ENCODE results near the gene CPNE2. TPM values are rescaled to one million over a fixed set of nuclear protein-coding genes. Genes with fewer than 3 reads are reported as not detected.

The CPNE2 gene
- total and polyA plus RNA-seq, 8 donors, result 8.7 to 55.4 (median 26.1) TPM

- Histone ChIP-seq H3K27ac (no peak overlapping the region), H3K27me3 (no peaks in the 10 kb centered on the region), H3K36me3 (peaks cover 30 to 56% (median 52%) of the 10 kb centered on the region in 4 donors), H3K4me1 (peaks cover 0 to 4% (median 3%) of the 10 kb centered on the region in 4 donors), H3K9me3 (no peaks in the 10 kb centered on the region), H3K4me3 (no peak overlapping the region)
- whole genome bisulfite sequencing, 5 donors, result 58 to 88% (median 74%) methylated on average over 5 of the region's 5 CpGs
- intact Hi-C loops (cut with DNase I; ENCODE audit: low total_unique reads), result no loop called here
- no peak for TF ChIP-seq POLR2AphosphoS5 (IDR thresholded peaks at IDR 0.05)
- no peak for TF ChIP-seq CTCF (IDR thresholded peaks at IDR 0.05)
- no peak for TF ChIP-seq EP300 (IDR thresholded peaks at IDR 0.05)
- no peak for TF ChIP-seq POLR2A (IDR thresholded peaks at IDR 0.05)
- no peak for DNase-seq
Measured at GRCh38 chr16:57172721-57173290, 80.4 kb downstream of the CPNE2 start.

- no peak for DNase-seq
- TF ChIP-seq POLR2AphosphoS5 (IDR thresholded peaks at IDR 0.05) (no peak), POLR2A (IDR thresholded peaks at IDR 0.05) (no peak), CTCF (IDR thresholded peaks at IDR 0.05) (no peak), EP300 (IDR thresholded peaks at IDR 0.05) (no peak)
- H3K27me3 ChIP-seq, result no peaks in the 10 kb centered on the region
- 74 to 96% (median 86%) methylated on average over 5 of the region's 5 CpGs for WGBS, 5 donors
- intact Hi-C loops (cut with DNase I; ENCODE audit: low total_unique reads), result no loop called here
- H3K36me3 ChIP-seq, result peaks cover 27 to 36% (median 33%) of the 10 kb centered on the region in 4 donors
- no peaks in the 10 kb centered on the region for H3K9me3 ChIP-seq
- no peak overlapping the region for H3K27ac ChIP-seq
- peaks cover 0 to 27% (median 12%) of the 10 kb centered on the region in 4 donors for H3K4me1 ChIP-seq
- no peak overlapping the region for H3K4me3 ChIP-seq
Measured at GRCh38 chr16:57175896-57176295, 83.5 kb downstream of the CPNE2 start.

GRCh38 chr16:57178196-57178595, 85.8 kb downstream of the CPNE2 start:
- TF ChIP-seq CTCF (IDR thresholded peaks at IDR 0.05), result no peak
- no peak for TF ChIP-seq EP300 (IDR thresholded peaks at IDR 0.05)
- TF ChIP-seq POLR2AphosphoS5 (IDR thresholded peaks at IDR 0.05), result no peak
- no peak for TF ChIP-seq POLR2A (IDR thresholded peaks at IDR 0.05)
- Histone ChIP-seq H3K9me3 (no peaks in the 10 kb centered on the region), H3K27me3 (no peaks in the 10 kb centered on the region), H3K4me3 (no peak overlapping the region), H3K27ac (no peak overlapping the region), H3K36me3 (peaks cover 4 to 13% (median 10%) of the 10 kb centered on the region in 4 donors), H3K4me1 (peaks cover 0 to 28% (median 18%) of the 10 kb centered on the region in 4 donors)
- 56 to 69% (median 61%) methylated on average over 3 of the region's 3 CpGs for WGBS, 5 donors
- intact Hi-C loops (cut with DNase I; ENCODE audit: low total_unique reads), result no loop called here
- DNase-seq, result no peak

- H3K27me3 ChIP-seq, result no peaks in the 10 kb centered on the region
- no peak overlapping the region for H3K27ac ChIP-seq
- no peaks in the 10 kb centered on the region for H3K9me3 ChIP-seq
- TF ChIP-seq EP300 (IDR thresholded peaks at IDR 0.05), result no peak
- no peak for TF ChIP-seq POLR2A (IDR thresholded peaks at IDR 0.05)
- no peak for TF ChIP-seq POLR2AphosphoS5 (IDR thresholded peaks at IDR 0.05)
- TF ChIP-seq CTCF (IDR thresholded peaks at IDR 0.05), result no peak
- intact Hi-C loops (cut with DNase I; ENCODE audit: low total_unique reads), result no loop called here
- DNase-seq, result no peak
- whole genome bisulfite sequencing, 5 donors, result 26 to 42% (median 36%) methylated on average over 4 of the region's 4 CpGs
- no peak overlapping the region for H3K4me3 ChIP-seq
- H3K4me1 ChIP-seq, result peaks cover 0 to 33% (median 21%) of the 10 kb centered on the region in 4 donors
- peaks cover 0 to 9% (median 4%) of the 10 kb centered on the region in 4 donors for H3K36me3 ChIP-seq
Measured at GRCh38 chr16:57178793-57179212, 86.4 kb downstream of the CPNE2 start.
